SK-N-SH treated with all-trans-retinoic acid at 6 μM for 48 hours (cell line): ENCODE results near the gene ABL2.

Experiments
- TCF4 ChIP-seq: fragments of 250-450 bp; sonication (Bioruptor Pico); IDR thresholded peaks from 2 replicates; pipeline ENCODE4 v1.8.0; 2021; ENCODE audit warnings: mild to moderate bottlenecking, moderate library complexity, borderline replicate concordance
- ZFP30 ChIP-seq: fragments of 450-650 bp; formaldehyde crosslinking; IDR thresholded peaks from 2 replicates; pipeline ENCODE4 v1.5.0; 2022; ENCODE audit warnings: mild to moderate bottlenecking, moderate library complexity
- ZNF70 ChIP-seq: fragments of 450-650 bp; formaldehyde crosslinking; IDR thresholded peaks from 2 replicates; pipeline ENCODE4 v1.5.0; 2020; ENCODE audit warnings: mild to moderate bottlenecking, moderate library complexity
- TF ChIP-seq, protein P1 (sequence below): fragments of 250-450 bp; sonication (Bioruptor Pico); IDR thresholded peaks from 2 replicates; pipeline ENCODE4 v1.8.0; 2020; ENCODE audit warnings: mild to moderate bottlenecking, moderate library complexity, borderline replicate concordance

- no peak for TF ChIP-seq ZNF70 (CRISPR knock-in tag)
- TF ChIP-seq, protein P1, sequence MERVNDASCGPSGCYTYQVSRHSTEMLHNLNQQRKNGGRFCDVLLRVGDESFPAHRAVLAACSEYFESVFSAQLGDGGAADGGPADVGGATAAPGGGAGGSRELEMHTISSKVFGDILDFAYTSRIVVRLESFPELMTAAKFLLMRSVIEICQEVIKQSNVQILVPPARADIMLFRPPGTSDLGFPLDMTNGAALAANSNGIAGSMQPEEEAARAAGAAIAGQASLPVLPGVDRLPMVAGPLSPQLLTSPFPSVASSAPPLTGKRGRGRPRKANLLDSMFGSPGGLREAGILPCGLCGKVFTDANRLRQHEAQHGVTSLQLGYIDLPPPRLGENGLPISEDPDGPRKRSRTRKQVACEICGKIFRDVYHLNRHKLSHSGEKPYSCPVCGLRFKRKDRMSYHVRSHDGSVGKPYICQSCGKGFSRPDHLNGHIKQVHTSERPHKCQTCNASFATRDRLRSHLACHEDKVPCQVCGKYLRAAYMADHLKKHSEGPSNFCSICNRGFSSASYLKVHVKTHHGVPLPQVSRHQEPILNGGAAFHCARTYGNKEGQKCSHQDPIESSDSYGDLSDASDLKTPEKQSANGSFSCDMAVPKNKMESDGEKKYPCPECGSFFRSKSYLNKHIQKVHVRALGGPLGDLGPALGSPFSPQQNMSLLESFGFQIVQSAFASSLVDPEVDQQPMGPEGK (CRISPR knock-in tag): no peak
- no peak for TF ChIP-seq ZFP30 (CRISPR knock-in tag)
- TF ChIP-seq TCF4 (CRISPR knock-in tag): no peak
These were observed 99.6 kb downstream of the ABL2 start for GRCh38 chr1:179129702-179130473.
